Endometrial microvascular endothelial cells (primary cell): ENCODE data around the gene PTPN22. TPM values are rescaled to one million over a fixed set of nuclear protein-coding genes. Genes with fewer than 3 reads are reported as not detected.
"Not testable (repeated sequence)": the region's sequence is repeated elsewhere in the genome, so short reads cannot be mapped to it uniquely, and the experiment has no call there.

ENCODE experiments used
- in situ Hi-C: cut with HindIII; loops from 2 replicates; pipeline ENCODE4 v1.10.0; 2017; ENCODE audit warnings: low sequenced_read_pairs, low pct_unique_long_range_greater_than_20kb; ENCODE audit errors: inconsistent ontology term
- total RNA-seq: library from RNA; depleted of rRNA; stranded (reverse); fragments of >200 nt; gene quantifications from one replicate; pipeline ENCODE4 v1.2.3, GENCODE V29; 2015; ENCODE audit errors: inconsistent ontology term

The PTPN22 gene
- total RNA-seq, 1 donor from 2014 or later: 26.9 TPM

DNA sequence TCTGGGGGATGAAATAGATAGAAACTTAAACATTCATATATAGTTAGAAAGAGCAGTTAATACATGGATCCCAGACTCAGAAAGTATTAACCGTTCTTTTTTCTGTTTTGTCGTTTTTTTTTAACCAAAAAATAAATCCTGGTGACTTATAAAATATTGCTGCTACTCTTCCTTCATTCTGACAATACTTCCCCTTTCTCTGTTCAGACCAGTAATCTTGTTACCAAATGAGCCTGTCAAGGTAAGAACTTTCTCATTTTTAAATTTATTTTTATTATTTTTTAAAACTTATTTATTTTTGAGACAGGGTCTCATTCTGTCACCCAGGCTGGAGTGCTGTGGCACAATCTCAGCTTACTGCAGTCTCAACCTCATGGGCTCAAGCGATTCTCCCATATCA, 13.7 kb downstream of the PTPN22 start:
- in situ Hi-C loops: no loop called here

DNA sequence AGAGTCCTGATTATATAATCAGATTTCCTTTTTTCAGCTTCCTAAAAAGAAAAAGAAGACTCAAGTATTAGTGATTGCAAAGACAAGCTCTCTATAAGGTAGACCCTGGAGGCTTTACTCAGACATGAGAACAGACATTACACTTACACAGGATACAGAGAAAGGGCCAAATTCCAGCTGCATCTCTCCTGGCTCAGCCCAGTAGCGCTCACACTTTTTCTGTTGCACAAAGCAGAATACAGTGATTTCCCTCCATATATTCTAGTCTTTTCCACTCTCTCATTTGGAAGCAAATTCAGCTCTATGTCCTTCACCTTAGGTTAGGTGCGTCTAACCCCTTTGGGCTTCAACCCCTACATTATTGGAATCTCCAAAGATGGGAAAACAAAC, 15.1 kb downstream of the PTPN22 start:
- in situ Hi-C loops: no loop called here

DNA sequence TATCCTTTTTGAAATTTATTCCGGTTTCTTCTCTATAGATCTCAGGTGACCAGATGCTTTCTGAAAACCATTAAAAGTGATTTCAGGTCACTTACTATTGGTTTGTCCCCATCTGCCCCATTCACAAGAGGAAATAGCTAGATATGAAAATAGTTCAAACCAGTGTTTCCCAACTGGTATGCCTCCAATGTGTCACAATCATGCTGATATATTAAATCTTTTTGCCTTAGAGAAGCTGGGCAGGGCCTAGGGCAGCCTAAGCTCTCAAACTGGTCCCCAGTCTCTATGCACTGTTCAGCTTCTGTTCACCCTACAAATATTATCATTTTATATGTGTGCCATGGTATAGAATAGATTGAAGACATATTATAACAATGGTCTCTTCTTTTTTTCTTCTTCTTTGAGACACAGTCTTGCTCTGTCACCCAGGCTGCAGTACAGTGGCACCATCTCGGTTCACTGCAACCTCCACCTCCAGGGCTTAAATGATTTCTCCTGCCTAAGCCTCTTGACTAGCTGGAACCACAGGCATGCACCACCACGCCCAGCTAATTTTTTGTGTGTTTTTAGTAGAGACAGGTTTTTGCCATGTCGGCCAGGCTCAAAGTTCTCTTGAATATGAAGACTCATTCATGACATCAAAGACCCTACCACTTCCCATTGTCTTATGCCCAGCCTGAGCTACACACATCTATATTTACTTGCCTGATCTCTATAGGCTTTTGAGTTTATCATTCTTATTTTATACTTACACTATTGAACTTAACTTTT, 15.7 kb downstream of the PTPN22 start:
- in situ Hi-C loops: no loop called here

DNA sequence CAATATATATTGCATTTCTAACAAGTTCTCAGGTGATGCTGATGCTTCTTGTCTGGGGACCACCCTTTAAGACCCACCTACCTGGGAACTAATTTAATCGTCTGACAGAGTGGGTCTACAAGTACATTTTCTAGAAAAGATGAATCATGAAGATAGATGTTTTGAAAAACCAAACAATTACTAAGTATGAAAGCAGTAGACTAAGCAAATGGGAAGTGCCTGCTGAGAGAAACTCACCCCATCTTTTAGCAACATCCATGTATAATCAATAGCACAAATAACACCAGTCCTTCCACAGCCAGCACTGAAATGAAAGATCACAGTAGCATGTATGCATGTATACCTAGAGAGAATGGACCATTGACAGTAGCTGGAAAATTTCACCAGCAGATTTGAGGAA, 17.3 kb downstream of the PTPN22 start:
- in situ Hi-C loops: no loop called here

DNA sequence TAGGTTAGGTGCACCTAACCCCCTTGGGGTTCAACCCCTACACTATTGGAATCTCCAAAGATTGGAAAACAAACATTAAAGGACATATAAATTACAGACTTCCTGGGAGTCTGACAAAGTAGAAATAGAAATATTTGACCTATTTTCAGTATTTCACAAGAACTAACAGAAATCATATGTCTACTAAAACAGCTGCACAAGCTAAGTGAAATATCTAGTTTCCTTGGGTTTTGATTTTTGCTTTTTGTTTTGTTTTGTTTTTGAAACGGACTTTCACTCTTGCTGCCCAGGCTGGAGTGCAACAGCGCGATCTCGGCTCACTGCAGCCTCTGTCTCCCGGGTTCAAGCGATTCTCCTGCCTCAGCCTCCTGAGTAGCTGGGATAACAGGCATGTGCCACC, 18.8 kb downstream of the PTPN22 start:
- in situ Hi-C loops: not testable (repeated sequence)

DNA sequence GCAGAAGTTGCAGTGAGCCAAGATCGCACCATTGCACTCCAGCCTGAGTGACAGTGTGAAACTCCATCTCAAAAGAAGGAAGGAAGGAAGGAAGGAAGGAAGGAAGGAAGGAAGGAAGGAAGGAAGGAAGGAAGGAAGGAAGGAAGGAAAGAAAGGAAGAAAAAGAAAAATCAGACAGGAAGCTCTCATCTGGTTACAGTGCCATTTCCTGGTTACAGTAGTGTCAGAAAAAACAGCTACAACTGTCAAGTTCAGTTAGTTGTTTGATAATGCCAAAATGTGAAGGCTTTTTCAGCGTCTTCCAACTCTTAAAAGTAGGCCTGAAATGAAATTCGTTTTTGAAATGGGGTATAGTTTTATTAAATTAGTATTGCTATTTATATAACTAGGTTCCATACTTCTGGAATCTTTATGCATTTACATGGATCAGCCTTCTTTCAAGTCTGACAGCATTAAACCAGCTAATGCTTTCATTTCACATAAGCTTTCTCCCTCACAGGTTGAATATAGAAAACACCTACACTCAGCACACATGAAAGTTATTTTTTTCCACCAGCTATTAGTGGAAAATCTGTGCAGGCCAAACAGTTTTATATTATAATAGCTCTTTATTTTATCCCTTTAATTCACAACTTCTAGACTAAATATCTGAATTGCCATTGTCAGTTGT, 21.2 kb downstream of the PTPN22 start:
- in situ Hi-C loops: no loop called here

DNA sequence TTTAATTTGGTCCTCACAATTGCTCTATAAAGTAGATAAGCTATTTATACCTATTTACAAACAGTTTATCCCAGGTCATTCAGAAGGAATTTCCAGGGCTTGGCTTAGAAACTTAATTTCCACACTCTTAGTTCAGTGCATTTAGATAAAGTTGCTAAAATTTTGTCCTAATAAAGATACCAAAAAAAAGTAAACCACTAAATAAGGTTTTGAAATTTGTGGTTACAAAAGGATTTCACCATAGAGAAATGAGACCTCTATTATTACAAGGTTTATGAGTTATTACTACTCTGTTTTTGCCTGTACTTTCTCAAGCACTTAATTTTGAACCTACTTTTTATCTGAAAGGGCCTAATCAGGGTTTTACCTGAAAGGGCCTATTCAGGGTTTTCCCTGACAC, 22.4 kb downstream of the PTPN22 start:
- in situ Hi-C loops: no loop called here

DNA sequence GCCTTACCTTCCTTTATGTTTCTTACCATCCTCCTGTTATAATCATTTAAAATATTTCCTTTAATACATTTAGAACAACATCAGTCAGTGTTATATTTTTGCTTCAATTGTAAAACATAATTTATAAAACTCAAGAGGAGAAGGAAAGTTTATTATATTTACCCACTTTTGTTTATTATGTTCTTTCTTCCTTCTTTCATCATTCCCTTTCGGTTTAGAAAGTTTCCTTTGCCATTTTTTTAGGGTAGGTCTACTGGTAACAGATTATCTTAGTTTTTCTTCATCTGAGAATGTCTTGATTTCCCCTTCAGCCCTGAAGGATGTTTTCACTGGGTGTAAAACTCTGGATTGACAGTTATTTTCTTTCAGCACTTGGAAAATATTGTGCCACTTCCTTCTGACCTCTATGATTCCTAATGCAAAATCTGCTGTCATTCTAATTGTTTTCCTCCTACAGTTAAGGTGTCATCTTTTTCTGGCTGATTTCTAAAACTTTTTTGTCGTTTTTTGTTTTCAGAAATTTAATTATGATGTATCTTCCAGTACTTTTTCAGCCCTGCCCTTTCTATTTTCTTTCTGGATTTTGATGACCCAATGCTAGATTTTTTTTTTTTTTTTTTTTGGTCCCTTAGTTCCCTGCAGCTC, 25.0 kb downstream of the PTPN22 start:
- in situ Hi-C loops: no loop called here

DNA sequence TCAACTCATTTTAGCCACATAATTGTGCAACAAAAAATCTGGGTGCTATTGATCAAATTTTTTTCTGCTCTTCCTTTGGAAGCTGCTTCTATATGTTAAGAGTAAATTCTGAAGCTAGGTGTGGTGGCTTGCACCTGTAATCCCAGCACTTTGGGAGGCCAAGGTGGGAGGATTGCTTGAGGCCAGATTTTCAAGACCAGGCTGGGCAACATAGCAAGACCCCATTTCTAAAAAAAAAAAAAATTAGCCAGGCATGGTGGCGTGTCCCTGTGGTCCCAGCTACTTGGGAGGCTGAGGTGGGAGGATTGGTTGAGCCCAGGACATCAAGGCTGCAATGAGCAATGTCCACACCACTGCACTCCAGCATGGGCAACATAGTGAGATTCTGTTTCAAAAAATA, 35.0 kb downstream of the PTPN22 start:
- in situ Hi-C loops: no loop called here

DNA sequence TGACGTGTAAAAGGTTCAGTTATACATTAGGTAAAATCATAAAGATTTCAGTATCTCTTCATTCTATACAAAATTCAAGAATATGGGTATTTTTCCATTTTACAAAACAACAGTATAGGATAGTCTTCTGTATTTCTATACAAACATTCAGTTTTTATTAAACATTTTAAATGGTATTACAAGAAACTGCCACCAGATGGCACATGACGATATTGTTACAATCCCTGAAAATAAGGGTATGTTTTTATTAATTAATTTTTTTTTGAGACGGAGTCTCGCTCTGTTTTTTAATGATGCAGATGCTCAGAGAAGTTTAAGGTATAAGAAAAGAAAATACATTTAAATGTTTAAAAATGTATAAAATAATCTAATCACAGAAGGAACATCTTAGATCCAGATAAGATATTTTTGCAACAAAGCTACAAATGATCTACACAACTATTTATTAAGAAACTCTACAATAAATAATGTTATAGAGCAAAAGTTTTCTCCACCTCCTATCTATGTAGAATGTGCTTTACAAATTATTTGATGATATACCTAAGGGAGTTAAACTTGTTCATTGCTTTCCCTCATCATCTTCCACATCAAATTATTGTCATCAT, 35.7 kb downstream of the PTPN22 start:
- in situ Hi-C loops: no loop called here

DNA sequence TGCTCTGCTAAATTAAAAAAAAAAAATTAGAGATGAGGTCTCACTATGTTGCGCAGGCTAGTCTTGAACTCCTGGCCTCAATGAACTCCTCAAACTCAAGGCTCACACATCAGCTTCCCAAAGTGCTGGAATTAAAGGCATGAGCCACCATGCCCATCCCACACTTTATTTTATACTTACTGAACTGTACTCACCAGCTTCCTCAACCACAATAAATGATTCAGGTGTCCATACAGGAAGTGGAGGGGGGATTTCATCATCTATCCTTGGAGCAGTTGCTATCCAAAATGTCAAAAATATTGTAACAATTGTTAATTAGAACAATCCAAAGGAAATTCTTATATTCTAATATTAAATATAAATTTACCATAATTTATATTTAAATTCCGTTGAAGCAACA, 36.8 kb downstream of the PTPN22 start:
- in situ Hi-C loops: no loop called here

DNA sequence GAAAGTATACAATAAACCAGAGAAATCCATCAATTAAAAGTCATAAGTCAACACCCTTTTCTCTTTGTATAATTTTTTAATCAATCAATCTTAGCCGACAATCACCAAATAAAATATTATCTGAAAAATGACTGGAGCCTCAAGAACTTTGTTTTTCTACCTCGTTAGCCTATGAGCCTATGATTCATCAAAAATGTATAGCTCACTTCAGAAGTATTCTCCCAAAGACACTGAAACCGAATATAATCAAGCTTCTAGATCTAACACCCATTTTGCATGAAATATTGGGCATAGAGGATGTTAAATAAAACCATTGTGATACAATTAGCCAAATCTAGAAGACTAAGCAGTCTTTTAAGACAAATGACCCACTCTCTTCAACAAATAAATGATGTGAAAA, 41.5 kb downstream of the PTPN22 start:
- in situ Hi-C loops: no loop called here

DNA sequence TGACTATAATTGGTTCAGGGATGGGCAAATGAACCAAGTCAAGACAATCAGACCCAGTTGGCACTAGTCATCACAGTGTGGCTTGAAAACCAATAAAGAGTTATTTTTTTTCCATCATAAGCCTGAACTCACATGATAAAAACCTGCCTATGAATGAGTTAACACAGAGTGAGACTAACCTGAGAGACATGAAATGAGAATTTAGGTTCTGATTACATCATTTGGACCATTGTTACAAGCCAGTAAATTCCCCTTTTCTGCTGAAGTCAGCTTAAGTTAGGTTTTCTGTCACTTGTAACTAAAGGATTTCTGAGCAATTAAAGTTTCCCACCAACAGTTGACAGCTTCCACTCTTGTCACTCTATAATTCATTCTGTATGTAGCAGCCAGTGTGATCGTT, 49.6 kb downstream of the PTPN22 start:
- in situ Hi-C loops: no loop called here

DNA sequence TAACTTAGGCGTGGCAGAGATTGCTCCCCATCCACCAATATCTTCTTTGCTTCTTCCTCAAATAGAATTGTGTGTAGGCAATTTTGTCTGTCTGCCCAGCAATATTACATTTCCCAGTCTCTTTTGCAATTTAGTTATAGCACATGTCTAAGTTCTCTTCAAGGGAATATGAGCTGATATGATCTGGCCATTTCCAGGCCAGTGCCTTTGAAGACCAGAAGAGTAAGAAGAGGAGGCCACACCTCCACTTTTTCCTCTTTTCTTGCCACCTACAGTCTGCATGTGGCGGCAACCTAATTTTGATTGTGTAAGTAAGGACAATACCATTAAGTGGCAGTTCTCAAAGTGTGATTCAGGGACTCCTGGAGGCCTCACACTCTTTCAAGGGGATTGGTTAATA, 52.9 kb downstream of the PTPN22 start:
- in situ Hi-C loops: no loop called here

DNA sequence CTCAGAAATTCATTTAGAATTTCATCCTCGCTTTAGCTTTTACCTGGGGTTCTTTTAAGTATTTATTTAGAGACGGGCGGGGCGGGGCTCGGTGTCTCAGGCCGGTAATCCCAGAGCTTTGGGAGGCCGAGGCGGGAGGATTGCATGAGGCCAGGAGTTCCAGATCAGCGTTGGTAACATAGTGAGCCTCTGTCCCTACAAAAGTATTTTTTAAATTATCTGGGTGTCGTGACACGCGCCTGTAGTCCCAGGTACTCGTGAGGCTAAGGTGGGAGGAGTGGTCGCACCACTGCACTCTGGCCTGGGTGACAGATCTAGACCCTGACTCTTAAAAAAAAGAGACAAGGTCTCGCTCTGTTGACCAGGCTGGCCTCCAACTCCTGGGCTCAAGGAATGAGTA, 58.3 kb downstream of the PTPN22 start:
- in situ Hi-C loops: no loop called here

DNA sequence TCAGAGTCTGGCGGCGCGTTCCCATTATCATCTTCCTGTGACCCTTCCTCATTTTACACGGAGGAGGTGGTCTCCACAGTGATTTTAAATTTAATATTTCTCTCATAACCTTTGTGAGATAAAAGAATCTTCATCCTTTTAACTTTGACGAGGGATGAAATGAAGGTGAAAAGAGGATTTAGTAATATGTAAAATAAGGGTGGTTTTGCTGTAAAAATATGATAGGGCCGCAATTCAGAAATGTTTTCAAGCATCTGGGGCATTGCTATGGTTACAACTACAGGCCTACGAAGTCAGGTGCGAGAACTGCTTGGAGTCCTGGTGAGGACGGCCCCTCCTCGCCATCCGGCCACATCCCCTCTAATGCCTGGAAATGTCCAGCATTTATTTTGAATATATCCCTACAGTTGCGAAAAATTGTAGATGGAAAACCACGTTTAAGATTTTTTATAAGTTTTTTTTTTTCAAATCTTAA, 58.8 kb downstream of the PTPN22 start:
- in situ Hi-C loops: no loop called here

DNA sequence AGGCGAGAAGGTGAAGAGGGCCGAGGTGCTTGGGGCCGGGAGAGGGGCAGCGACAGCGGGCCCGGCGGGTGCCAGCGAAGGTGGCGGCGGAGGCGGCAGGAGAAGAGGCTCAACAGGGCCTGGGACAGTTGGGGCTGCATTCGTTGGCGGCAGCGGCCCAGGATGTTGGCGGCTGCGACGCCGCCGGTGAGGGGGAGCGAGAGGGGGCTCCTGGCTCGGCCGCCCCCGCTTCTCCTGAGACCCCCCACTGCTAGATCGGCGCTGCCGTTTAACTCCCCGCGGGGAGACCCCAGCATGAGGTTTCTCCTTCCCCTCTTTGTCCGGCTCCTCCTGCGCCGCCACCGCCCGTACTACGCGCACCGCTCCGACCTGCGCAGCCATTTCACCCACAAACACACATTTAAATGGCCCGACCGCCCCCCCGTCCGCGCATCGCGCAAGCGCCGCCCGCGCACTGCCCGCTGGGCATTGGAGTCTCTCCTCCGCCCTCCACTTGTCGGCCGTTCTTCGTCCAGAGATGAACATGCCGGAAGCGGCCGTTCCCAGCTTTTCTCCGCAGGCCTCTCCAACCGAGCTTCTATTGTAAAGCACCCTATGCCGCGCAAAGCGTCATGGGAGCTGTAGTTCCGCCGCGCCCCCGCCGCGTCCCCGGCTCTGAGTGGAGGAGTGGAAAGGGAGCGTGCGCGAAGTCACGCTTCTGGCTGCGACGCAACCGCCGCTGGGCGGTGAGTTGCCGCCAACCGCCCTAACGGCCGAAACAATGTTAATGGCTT, 59.4 kb downstream of the PTPN22 start, which contains the start of gene RSBN1:
RSBN1 (minus strand) TSS at position 589 of the 773 bp plus-strand sequence; CDS start at position 525, 64 bp downstream.
- in situ Hi-C loops: no loop called here

DNA sequence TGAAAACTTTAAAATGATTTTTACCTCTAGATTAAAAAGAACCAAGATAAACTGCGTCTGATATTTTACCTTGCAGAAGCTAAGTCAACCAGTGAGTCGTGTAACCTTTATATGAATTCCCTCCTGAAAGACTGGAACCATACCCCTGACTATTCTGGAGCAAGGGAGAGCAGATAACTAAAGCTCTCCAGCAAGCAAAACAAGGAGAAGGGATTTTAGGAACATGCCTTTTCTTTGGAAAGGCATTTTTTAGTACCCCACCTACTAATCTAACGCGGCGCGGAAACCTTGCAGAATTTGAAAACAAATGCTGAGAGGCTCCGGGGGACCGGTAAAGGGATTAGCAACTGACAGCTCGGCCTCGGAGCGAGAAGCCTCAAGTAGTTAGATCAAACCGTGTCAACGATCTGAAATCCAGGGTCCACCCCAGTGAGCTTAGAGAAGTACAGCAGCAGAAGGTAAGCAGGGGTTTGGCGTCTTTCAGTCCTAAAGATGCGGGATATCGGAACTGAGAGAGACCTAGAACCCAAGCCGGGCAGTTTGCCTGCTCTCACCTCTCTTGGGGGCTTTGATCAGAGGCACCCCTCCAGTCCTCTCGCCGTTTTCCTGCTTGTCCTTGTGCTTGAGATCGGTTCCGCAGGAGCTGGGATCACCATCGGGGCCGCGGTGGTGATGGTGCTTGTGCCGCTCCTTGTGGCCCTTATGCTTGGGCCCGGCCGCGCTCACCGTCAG, 60.2 kb downstream of the PTPN22 start:
- in situ Hi-C loops: no loop called here
